Endothelial cell of umbilical vein (primary cell): ENCODE results near the gene DMXL1. TPM values are rescaled to one million over a fixed set of nuclear protein-coding genes. Genes with fewer than 3 reads are reported as not detected.

Experiments used
- BruUV-seq: library from RNA; stranded (reverse); fragments of 400-500 nt; replicated peaks from 2 replicates; lab custom pipeline; 2021; lab: Mats Ljungman, UMichigan
- CTCF ChIA-PET: fragments of 300-600, 350-600 bp; sonication (Branson Sonifier 250); formaldehyde crosslinking; loops from one replicate; lab custom pipeline; 2021; ENCODE audit warnings: antibody characterized with exemption, inconsistent platforms; lab: Charles Lee
- POLR2A ChIA-PET: fragments of 300-600, 350-600 bp; sonication (Branson Sonifier 250); formaldehyde crosslinking; loops from one replicate; lab custom pipeline; 2021; ENCODE audit warnings: antibody characterized with exemption, inconsistent platforms; lab: Charles Lee
- DNase-seq: peaks from one replicate; pipeline ENCODE4 v3.0.0-alpha.2; 2011; ENCODE audit warnings: low read depth, low spot score
- FAIRE-seq: peaks from 2 replicates; lab custom pipeline; 2011; peaks lifted over from hg19 to GRCh38; lab: Jason Lieb, UNC
- H2AFZ ChIP-seq: 2 replicates; pipeline ENCODE4 v1.6.0; 2012; ENCODE audit warnings: low read depth, low read length, control low read depth, inconsistent platforms
- H3K27ac ChIP-seq: 2 replicates; pipeline ENCODE4 v1.5.1; 2011; ENCODE audit warnings: low read depth, mild to moderate bottlenecking, control low read depth, low read length, moderate library complexity; ENCODE audit not compliant: insufficient read depth
- H3K27me3 ChIP-seq, 2 experiments: 2 replicates each; pipeline versions ENCODE4 v1.6.0 to v1.6.1; 2011; ENCODE audit warnings: low read length in 2 of 2, mixed read lengths in 1 of 2; ENCODE audit not compliant: control insufficient read depth in 2 of 2, insufficient read depth in 2 of 2
- H3K36me3 ChIP-seq, 2 experiments: 2 replicates in 1 of 2; 3 replicates in 1 of 2; pipeline ENCODE4 v1.5.1; 2011; ENCODE audit warnings: low read length in 2 of 2, mild to moderate bottlenecking in 1 of 2, moderate library complexity in 1 of 2; ENCODE audit not compliant: control insufficient read depth in 2 of 2, insufficient read depth in 2 of 2; ENCODE audit errors: extremely low read depth in 1 of 2
- H3K4me1 ChIP-seq: 3 replicates; pipeline ENCODE4 v1.5.1; 2011; ENCODE audit warnings: mild to moderate bottlenecking, low read length; ENCODE audit not compliant: control insufficient read depth, insufficient read depth; ENCODE audit errors: extremely low read depth
- H3K4me2 ChIP-seq: 2 replicates; pipeline ENCODE4 v1.6.1; 2011; ENCODE audit warnings: low read length, control low read depth, mixed read lengths; ENCODE audit not compliant: insufficient read depth
- H3K4me3 ChIP-seq, 3 experiments: fragments of 200-600 bp in 1 of 3; sonication (generic), shearing (Covaris generic) in 1 of 3; replicated peaks in 1 of 3; 2 replicates each; pipeline ENCODE4 v1.5.1; 2011 to 2016; ENCODE audit warnings: control low read depth in 3 of 3, low read length in 3 of 3, mild to moderate bottlenecking in 2 of 3, inconsistent platforms in 1 of 3, low read depth in 1 of 3, moderate library complexity in 1 of 3; ENCODE audit not compliant: insufficient read depth in 1 of 3
- H3K79me2 ChIP-seq: 2 replicates; pipeline ENCODE4 v1.6.0; 2012; ENCODE audit warnings: low read length, inconsistent platforms; ENCODE audit not compliant: control insufficient read depth, insufficient read depth
- H3K9ac ChIP-seq: replicated peaks from 2 replicates; pipeline ENCODE3; 2011; ENCODE audit warnings: low read length, control low read depth; ENCODE audit not compliant: insufficient read depth; ENCODE audit errors: extremely low read depth
- H3K9me1 ChIP-seq: replicated peaks from 3 replicates; pipeline ENCODE4 v1.6.0; 2011; ENCODE audit warnings: mild to moderate bottlenecking, low read length; ENCODE audit not compliant: control insufficient read depth, insufficient read depth; ENCODE audit errors: extremely low read depth
- H3K9me3 ChIP-seq: replicated peaks from 2 replicates; pipeline ENCODE4 v1.5.1; 2012; ENCODE audit warnings: low read length, inconsistent platforms; ENCODE audit not compliant: control insufficient read depth, insufficient read depth
- H4K20me1 ChIP-seq: replicated peaks from 2 replicates; pipeline ENCODE3; 2011; ENCODE audit warnings: mild to moderate bottlenecking, low read length; ENCODE audit not compliant: control insufficient read depth, insufficient read depth; ENCODE audit errors: extremely low read depth
- FOS ChIP-seq: IDR thresholded peaks from 2 replicates; pipeline ENCODE4 v1.6.1; 2011; ENCODE audit warnings: mild to moderate bottlenecking, low read length, moderate library complexity, borderline replicate concordance; ENCODE audit not compliant: insufficient read depth
- JUN ChIP-seq: IDR thresholded peaks from 2 replicates; pipeline ENCODE4 v1.6.1; 2011; ENCODE audit warnings: borderline replicate concordance, low read depth; ENCODE audit not compliant: insufficient read length, insufficient read depth
- MYC ChIP-seq: IDR thresholded peaks from one replicate; pipeline ENCODE4 v1.6.1; 2011; ENCODE audit warnings: mild to moderate bottlenecking, low read depth, low read length
- POLR2A ChIP-seq: IDR thresholded peaks from 2 replicates; pipeline ENCODE4 v1.6.1; 2012; ENCODE audit warnings: low read depth, mild to moderate bottlenecking, control low read depth, low read length
- POLR2AphosphoS5 ChIP-seq: IDR thresholded peaks from 2 replicates; pipeline ENCODE4 v1.6.1; 2012; ENCODE audit warnings: low read depth, mild to moderate bottlenecking, control low read depth, low read length, moderate library complexity; ENCODE audit not compliant: insufficient read depth
- dilution Hi-C: fragments of 300-500 bp; cut with MboI; formaldehyde crosslinking; loops from one replicate; pipeline ENCODE4 v1.15.0; 2019; ENCODE audit warnings: low sequenced_read_pairs; ENCODE audit not compliant: extremely low pct_ligation_motif_present
- intact Hi-C: fragments of 100-400 bp; cut with micrococcal nuclease; formaldehyde crosslinking; loops from one replicate; pipeline ENCODE4 v1.10.0; 2022
- polyA plus RNA-seq, 4 experiments: library from polyadenylated mRNA; depleted of rRNA in 3 of 4; stranded (reverse) in 3 of 4; unstranded in 1 of 4; fragments of >200 nt; gene quantifications; 2 replicates each; pipeline versions ENCODE4 v1.2.1 to v1.2.3, GENCODE V29; 2011 to 2012; ENCODE audit warnings: missing spikeins in 1 of 4
- total RNA-seq: library from RNA; stranded (reverse); gene quantifications from 2 replicates; pipeline ENCODE4 v1.2.3, GENCODE V29; 2021
- TF ChIP-seq, protein P1 (sequence below), 2 donors: IDR thresholded peaks; 1 replicate in 1 of 2; 2 replicates in 1 of 2; pipeline ENCODE4 v1.5.1; 2011; ENCODE audit warnings: low read length in 2 of 2, mild to moderate bottlenecking in 2 of 2, moderate library complexity in 2 of 2, control low read depth in 1 of 2, inconsistent platforms in 1 of 2, low read depth in 1 of 2; ENCODE audit not compliant: insufficient read depth in 1 of 2; ENCODE audit errors: extremely low read depth in 1 of 2
- TF ChIP-seq, protein P2 (sequence below): IDR thresholded peaks from 2 replicates; pipeline ENCODE4 v1.6.1; 2011; ENCODE audit not compliant: insufficient read depth, insufficient read length

DMXL1 gene
- total and polyA plus RNA-seq, 2 donors (not counting 3 experiments of a cell fraction or from before 2014, with no cell fraction given): 5.4 to 24.7 TPM

GRCh38 chr5:119048246-119048645 is 22.6 kb upstream of the DMXL1 start:
- no peaks in the 10 kb centered on the region for H3K9me1 ChIP-seq
- intact Hi-C loops (no loop called here), dilution Hi-C loops (no loop called here)
- H2AFZ ChIP-seq: no peak overlapping the region
- CTCF ChIA-PET: interaction anchor here (0.7 to 1.6 kb wide), 8 partner anchors 8 to 364 kb away, joined by 3 to 8 read pairs (median 3); partner anchors contain the start of genes DMXL1 and DTWD2
- no peaks in the 10 kb centered on the region for H3K9me3 ChIP-seq
- H3K4me3 ChIP-seq: no peak overlapping the region
- FAIRE-seq (no peak), DNase-seq (no peak)
- no peaks in the 10 kb centered on the region for H3K79me2 ChIP-seq
- no peak overlapping the region for H3K27ac ChIP-seq
- no peak overlapping the region for H3K9ac ChIP-seq
- H3K27me3 ChIP-seq: no peaks in the 10 kb centered on the region
- no TSS peak for BruUV-seq
- H3K36me3 ChIP-seq: no peaks in the 10 kb centered on the region
- no peaks in the 10 kb centered on the region for H3K4me1 ChIP-seq
- H3K4me2 ChIP-seq: no peak overlapping the region
- TF ChIP-seq POLR2AphosphoS5 (no peak), JUN (no peak), FOS (no peak), POLR2A (no peak), MYC (no peak)
- TF ChIP-seq, protein P1, sequence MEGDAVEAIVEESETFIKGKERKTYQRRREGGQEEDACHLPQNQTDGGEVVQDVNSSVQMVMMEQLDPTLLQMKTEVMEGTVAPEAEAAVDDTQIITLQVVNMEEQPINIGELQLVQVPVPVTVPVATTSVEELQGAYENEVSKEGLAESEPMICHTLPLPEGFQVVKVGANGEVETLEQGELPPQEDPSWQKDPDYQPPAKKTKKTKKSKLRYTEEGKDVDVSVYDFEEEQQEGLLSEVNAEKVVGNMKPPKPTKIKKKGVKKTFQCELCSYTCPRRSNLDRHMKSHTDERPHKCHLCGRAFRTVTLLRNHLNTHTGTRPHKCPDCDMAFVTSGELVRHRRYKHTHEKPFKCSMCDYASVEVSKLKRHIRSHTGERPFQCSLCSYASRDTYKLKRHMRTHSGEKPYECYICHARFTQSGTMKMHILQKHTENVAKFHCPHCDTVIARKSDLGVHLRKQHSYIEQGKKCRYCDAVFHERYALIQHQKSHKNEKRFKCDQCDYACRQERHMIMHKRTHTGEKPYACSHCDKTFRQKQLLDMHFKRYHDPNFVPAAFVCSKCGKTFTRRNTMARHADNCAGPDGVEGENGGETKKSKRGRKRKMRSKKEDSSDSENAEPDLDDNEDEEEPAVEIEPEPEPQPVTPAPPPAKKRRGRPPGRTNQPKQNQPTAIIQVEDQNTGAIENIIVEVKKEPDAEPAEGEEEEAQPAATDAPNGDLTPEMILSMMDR (IDR thresholded peaks at IDR 0.05; ENCODE audit: extremely low read depth in 1 of 2, insufficient read depth in 1 of 2, low read depth in 1 of 2, low read length in 2 of 2): no peak
- TF ChIP-seq, protein P2, sequence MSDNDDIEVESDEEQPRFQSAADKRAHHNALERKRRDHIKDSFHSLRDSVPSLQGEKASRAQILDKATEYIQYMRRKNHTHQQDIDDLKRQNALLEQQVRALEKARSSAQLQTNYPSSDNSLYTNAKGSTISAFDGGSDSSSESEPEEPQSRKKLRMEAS: no peak
- POLR2A ChIA-PET: no interaction called here
- no peaks in the 10 kb centered on the region for H4K20me1 ChIP-seq
